ENCODE data around the gene NFIA.

DNA sequence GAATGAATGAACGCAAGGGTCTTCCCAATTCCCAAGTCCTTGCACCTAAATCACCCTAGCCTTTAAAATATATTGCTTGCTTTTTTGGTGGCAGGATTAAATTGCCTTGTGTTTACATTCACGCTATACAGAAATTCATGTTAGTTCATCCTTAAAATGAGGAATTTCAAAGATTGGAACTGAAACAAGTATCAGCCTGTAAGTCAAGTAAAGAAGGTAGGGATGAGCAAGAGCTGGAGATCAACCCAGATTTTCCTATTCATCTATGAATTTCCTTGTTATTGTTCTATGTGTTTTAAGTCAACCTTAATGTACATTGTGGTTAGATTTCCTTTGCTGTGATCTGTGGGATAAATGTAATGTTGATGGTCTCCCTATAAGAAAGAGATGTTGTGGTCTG lies 248.2 kb downstream of the NFIA start:
- TF ChIP-seq POLR2AphosphoS5 (IDR thresholded peaks at IDR 0.05; ENCODE audit: low read depth, low read length) (no peak), POLR2A (IDR thresholded peaks at IDR 0.05; ENCODE audit: low read depth, low read length) (no peak), TAF1 (IDR thresholded peaks at IDR 0.05; ENCODE audit: borderline replicate concordance, low read depth, low read length) (no peak)

Measured in GM12892 (cell line).